ENCODE results near the gene ALB. TPM values are rescaled to one million over a fixed set of nuclear protein-coding genes. Genes with fewer than 3 reads are reported as not detected.

ALB gene
- total RNA-seq, 2 donors from 2014 or later, result not detected

GRCh38 chr4:73432169-73433000 lies 28.3 kb downstream of the ALB start:
- no peaks in the 10 kb centered on the region for H3K36me3 Mint-ChIP-seq (ENCODE audit: low read depth)
- H3K27me3 Mint-ChIP-seq, result peaks cover 12% of the 10 kb centered on the region
- no peak for ATAC-seq (replicated peaks)
- no peak overlapping the region for H3K27ac Mint-ChIP-seq
- no peaks in the 10 kb centered on the region for H3K9me3 Mint-ChIP-seq
- no peaks in the 10 kb centered on the region for H3K4me1 Mint-ChIP-seq
- no peak overlapping the region for H3K4me3 Mint-ChIP-seq

DNA sequence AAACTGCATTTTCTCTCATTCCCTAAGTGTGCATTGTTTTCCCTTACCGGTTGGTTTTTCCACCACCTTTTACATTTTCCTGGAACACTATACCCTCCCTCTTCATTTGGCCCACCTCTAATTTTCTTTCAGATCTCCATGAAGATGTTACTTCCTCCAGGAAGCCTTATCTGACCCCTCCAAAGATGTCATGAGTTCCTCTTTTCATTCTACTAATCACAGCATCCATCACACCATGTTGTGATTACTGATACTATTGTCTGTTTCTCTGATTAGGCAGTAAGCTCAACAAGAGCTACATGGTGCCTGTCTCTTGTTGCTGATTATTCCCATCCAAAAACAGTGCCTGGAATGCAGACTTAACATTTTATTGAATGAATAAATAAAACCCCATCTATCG lies 29.1 kb downstream of the ALB start:
- Mint-ChIP-seq H3K36me3 (ENCODE audit: low read depth) (no peaks in the 10 kb centered on the region), H3K27me3 (peaks cover 15% of the 10 kb centered on the region), H3K27ac (no peak overlapping the region), H3K4me3 (no peak overlapping the region), H3K4me1 (no peaks in the 10 kb centered on the region), H3K9me3 (no peaks in the 10 kb centered on the region)
- no peak for ATAC-seq (replicated peaks)

DNA sequence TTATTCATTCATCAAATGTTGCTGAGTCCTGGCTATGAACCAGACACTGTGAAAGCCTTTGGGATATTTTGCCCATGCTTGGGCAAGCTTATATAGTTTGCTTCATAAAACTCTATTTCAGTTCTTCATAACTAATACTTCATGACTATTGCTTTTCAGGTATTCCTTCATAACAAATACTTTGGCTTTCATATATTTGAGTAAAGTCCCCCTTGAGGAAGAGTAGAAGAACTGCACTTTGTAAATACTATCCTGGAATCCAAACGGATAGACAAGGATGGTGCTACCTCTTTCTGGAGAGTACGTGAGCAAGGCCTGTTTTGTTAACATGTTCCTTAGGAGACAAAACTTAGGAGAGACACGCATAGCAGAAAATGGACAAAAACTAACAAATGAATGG lies 30.2 kb downstream of the ALB start:
- H3K4me3 Mint-ChIP-seq, result no peak overlapping the region
- H3K4me1 Mint-ChIP-seq, result no peaks in the 10 kb centered on the region
- H3K9me3 Mint-ChIP-seq, result no peaks in the 10 kb centered on the region
- H3K36me3 Mint-ChIP-seq (ENCODE audit: low read depth), result no peaks in the 10 kb centered on the region
- ATAC-seq (replicated peaks), result no peak
- peaks cover 16% of the 10 kb centered on the region for H3K27me3 Mint-ChIP-seq
- H3K27ac Mint-ChIP-seq, result no peak overlapping the region

DNA sequence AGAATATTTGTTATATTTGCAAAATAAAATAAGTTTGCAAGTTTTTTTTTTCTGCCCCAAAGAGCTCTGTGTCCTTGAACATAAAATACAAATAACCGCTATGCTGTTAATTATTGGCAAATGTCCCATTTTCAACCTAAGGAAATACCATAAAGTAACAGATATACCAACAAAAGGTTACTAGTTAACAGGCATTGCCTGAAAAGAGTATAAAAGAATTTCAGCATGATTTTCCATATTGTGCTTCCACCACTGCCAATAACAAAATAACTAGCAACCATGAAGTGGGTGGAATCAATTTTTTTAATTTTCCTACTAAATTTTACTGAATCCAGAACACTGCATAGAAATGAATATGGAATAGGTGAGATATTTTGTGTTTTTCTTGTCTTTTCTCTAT lies 31.9 kb downstream of the ALB start, which contains the start of gene AFP:
TSS of gene AFP (plus strand) at position 238 of the 400 bp plus-strand sequence. CDS start at position 280, 42 bp downstream.
- Mint-ChIP-seq H3K4me3 (no peak within 1 kb of the TSS), H3K27ac (no peak within 1 kb of the TSS), H3K4me1 (no peaks in the 10 kb centered on the region), H3K27me3 (peaks cover 19% of the 10 kb centered on the region), H3K36me3 (ENCODE audit: low read depth) (no peaks in the 10 kb centered on the region), H3K9me3 (no peaks in the 10 kb centered on the region)
- ATAC-seq (replicated peaks), result no peak

DNA sequence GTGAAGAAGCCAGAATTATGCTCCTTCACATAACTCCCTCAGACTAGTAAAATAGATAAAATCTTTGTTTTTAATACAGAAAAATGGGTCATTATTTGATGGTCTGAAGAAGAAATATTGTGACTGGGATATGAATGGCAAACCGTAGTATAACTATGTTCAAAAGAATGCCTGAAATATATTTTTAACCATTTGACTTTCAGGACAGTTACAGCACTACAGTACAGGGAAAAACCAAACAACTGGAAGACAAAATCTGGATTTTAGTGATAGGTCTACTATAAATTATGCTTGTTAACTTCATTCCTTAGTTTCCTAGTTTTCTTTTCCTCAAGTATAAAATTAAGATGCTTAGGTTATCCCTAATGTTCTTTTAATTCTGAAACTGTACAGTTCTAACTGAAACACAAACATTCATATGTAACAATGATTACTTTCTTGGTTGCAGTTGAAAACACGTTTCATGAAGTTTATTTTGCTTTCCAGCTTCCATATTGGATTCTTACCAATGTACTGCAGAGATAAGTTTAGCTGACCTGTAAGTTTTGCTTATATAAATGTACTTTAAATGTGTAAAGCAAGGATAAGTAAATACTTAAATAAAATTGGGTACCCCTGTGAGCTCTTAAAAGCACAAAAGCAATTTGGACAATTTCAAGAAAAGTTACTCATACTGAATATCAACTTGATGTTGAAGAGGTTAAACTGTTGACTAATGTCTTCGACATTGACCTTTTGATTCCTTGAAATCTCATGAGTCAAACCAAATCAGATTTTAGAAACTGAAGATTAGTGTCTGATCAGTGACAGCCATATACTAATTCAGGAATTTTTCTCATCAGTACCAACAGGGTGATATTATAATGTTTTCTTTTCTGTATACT lies 32.8 kb downstream of the ALB start:
- ATAC-seq (replicated peaks), result no peak
- Mint-ChIP-seq H3K4me1 (no peaks in the 10 kb centered on the region), H3K27me3 (peaks cover 19% of the 10 kb centered on the region), H3K36me3 (ENCODE audit: low read depth) (no peaks in the 10 kb centered on the region), H3K27ac (no peak overlapping the region), H3K4me3 (no peak overlapping the region), H3K9me3 (no peaks in the 10 kb centered on the region)

GRCh38 chr4:73437558-73437956 lies 33.5 kb downstream of the ALB start:
- Mint-ChIP-seq H3K9me3 (no peaks in the 10 kb centered on the region), H3K4me1 (no peaks in the 10 kb centered on the region), H3K27me3 (peaks cover 19% of the 10 kb centered on the region)

GRCh38 chr4:73438048-73438447 lies 34.0 kb downstream of the ALB start:
- H3K27me3 Mint-ChIP-seq, result peaks cover 18% of the 10 kb centered on the region
- no peaks in the 10 kb centered on the region for H3K36me3 Mint-ChIP-seq (ENCODE audit: low read depth)
- no peaks in the 10 kb centered on the region for H3K9me3 Mint-ChIP-seq
- ATAC-seq (replicated peaks), result no peak
- H3K4me1 Mint-ChIP-seq, result no peaks in the 10 kb centered on the region
- no peak overlapping the region for H3K27ac Mint-ChIP-seq
- H3K4me3 Mint-ChIP-seq, result no peak overlapping the region

More at GRCh38 chr4:73437558-73437956, 33.5 kb downstream of the ALB start:
- H3K4me3 Mint-ChIP-seq, result no peak overlapping the region
- ATAC-seq (replicated peaks), result no peak
- no peaks in the 10 kb centered on the region for H3K36me3 Mint-ChIP-seq (ENCODE audit: low read depth)
- no peak overlapping the region for H3K27ac Mint-ChIP-seq

DNA sequence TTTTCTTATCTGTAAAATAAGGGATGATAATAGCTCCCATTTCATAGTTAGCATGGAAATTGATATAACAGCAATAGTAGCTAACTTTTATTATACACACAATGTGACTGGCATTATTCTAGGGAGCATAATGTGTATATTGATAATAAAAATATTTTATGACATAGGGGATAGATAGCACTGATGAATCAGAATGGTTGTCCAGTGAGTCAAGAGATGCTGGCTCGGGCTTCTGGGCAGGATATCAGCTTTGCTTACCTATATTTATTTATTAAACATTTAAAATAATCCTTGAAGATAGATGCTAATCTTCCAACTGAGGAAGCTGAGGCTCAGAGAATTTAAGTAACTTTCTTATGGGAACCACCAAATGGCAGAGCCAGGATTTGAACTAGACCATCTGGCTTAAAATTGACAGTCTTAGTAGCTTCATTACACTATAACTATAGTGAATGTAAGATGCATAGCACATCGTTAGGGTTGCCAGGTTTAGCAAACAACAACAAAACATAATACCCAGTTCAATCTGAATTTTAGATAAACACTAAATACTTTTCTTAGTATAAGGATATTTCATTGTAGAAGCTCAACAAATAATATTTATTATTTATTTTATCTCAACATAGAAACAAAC lies 34.6 kb downstream of the ALB start:
- H3K4me1 Mint-ChIP-seq, result no peaks in the 10 kb centered on the region
- no peak overlapping the region for H3K27ac Mint-ChIP-seq
- no peak overlapping the region for H3K4me3 Mint-ChIP-seq
- no peaks in the 10 kb centered on the region for H3K36me3 Mint-ChIP-seq (ENCODE audit: low read depth)
- ATAC-seq (replicated peaks), result no peak
- H3K9me3 Mint-ChIP-seq, result no peaks in the 10 kb centered on the region
- H3K27me3 Mint-ChIP-seq, result peaks cover 15% of the 10 kb centered on the region

- Mint-ChIP-seq H3K27ac (no peak overlapping the region), H3K36me3 (ENCODE audit: low read depth) (no peaks in the 10 kb centered on the region), H3K4me3 (no peak overlapping the region), H3K27me3 (peaks cover 15% of the 10 kb centered on the region), H3K9me3 (no peaks in the 10 kb centered on the region), H3K4me1 (no peaks in the 10 kb centered on the region)
- no peak for ATAC-seq (replicated peaks)
Measured at GRCh38 chr4:73439445-73439844, 35.4 kb downstream of the ALB start.

GRCh38 chr4:73439991-73440390 lies 35.9 kb downstream of the ALB start:
- peaks cover 15% of the 10 kb centered on the region for H3K27me3 Mint-ChIP-seq
- H3K4me1 Mint-ChIP-seq, result no peaks in the 10 kb centered on the region
- H3K9me3 Mint-ChIP-seq, result no peaks in the 10 kb centered on the region
- H3K36me3 Mint-ChIP-seq (ENCODE audit: low read depth), result no peaks in the 10 kb centered on the region
- no peak overlapping the region for H3K4me3 Mint-ChIP-seq
- no peak for ATAC-seq (replicated peaks)
- H3K27ac Mint-ChIP-seq, result no peak overlapping the region

- Mint-ChIP-seq H3K9me3 (no peaks in the 10 kb centered on the region), H3K4me3 (no peak overlapping the region), H3K27ac (no peak overlapping the region), H3K36me3 (ENCODE audit: low read depth) (no peaks in the 10 kb centered on the region), H3K4me1 (no peaks in the 10 kb centered on the region), H3K27me3 (peaks cover 15% of the 10 kb centered on the region)
- no peak for ATAC-seq (replicated peaks)
Measured at GRCh38 chr4:73440653-73441052, 36.6 kb downstream of the ALB start.

DNA sequence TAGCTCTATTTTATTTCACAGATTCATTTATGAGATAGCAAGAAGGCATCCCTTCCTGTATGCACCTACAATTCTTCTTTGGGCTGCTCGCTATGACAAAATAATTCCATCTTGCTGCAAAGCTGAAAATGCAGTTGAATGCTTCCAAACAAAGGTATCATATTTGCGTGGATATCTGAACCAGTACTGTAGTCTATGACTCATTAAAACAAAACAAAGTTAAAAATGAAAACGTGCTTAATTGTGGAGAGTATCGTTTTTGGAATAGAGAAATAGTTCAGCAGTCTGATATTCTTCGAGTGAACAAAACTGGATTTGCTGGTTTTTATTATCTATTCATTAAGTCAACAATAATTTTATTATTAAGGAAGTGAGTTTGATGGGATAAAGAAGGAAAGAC lies 38.2 kb downstream of the ALB start:
- Mint-ChIP-seq H3K27ac (no peak overlapping the region), H3K36me3 (ENCODE audit: low read depth) (no peaks in the 10 kb centered on the region), H3K27me3 (peaks cover 15% of the 10 kb centered on the region), H3K4me3 (no peak overlapping the region), H3K4me1 (no peaks in the 10 kb centered on the region), H3K9me3 (no peaks in the 10 kb centered on the region)
- ATAC-seq (replicated peaks), result no peak

- H3K9me3 Mint-ChIP-seq, result no peaks in the 10 kb centered on the region
- ATAC-seq (replicated peaks), result no peak
- H3K4me1 Mint-ChIP-seq, result no peaks in the 10 kb centered on the region
- no peaks in the 10 kb centered on the region for H3K36me3 Mint-ChIP-seq (ENCODE audit: low read depth)
- no peak overlapping the region for H3K4me3 Mint-ChIP-seq
- peaks cover 17% of the 10 kb centered on the region for H3K27me3 Mint-ChIP-seq
- H3K27ac Mint-ChIP-seq, result no peak overlapping the region
Measured at GRCh38 chr4:73443224-73443623, 39.1 kb downstream of the ALB start.

Data from activated T-helper 17 cell treated with anti-CD3 and anti-CD28 coated beads, Interleukin-2, amount 50 U/mL, for 72 hours (primary cell).